Right atrium auricular region (tissue), 2 donors: ENCODE data around the gene DPYSL3. TPM values are rescaled to one million over a fixed set of nuclear protein-coding genes. Genes with fewer than 3 reads are reported as not detected.
A peak's percentile ranks its signal among the peaks of the same experiment; 100 is the strongest.

Source experiments
- DNase-seq: peaks from one replicate; pipeline ENCODE4 v3.0.0-alpha.2; 2019; ENCODE audit warnings: low spot score
- H3K27ac ChIP-seq, 2 donors: fragments of 200-600 bp; sonication (generic); 1 replicate in 1 of 2; 2 replicates in 1 of 2; pipeline ENCODE4 v1.5.1; 2016 to 2019
- H3K27me3 ChIP-seq, 2 donors: fragments of 200-600 bp; sonication (generic); one replicate each; pipeline versions ENCODE4 v1.5.1 to v1.6.0; 2017 to 2019
- H3K36me3 ChIP-seq: fragments of 200-600 bp; sonication (generic); one replicate; pipeline ENCODE4 v1.5.1; 2016
- H3K4me1 ChIP-seq, 2 donors: fragments of 200-600 bp; sonication (generic); one replicate each; pipeline versions ENCODE4 v1.5.1 to v1.6.0; 2017 to 2019
- H3K4me3 ChIP-seq, 2 donors: fragments of 200-600 bp; sonication (generic); 1 replicate in 1 of 2; 2 replicates in 1 of 2; pipeline ENCODE4 v1.5.1; 2017 to 2019; ENCODE audit warnings: mild to moderate bottlenecking in 1 of 2, moderate library complexity in 1 of 2
- H3K9me3 ChIP-seq, 2 donors: fragments of 200-600 bp; sonication (generic); one replicate each; pipeline ENCODE4 v1.5.1; 2019
- total RNA-seq, 2 donors: library from RNA; depleted of rRNA; stranded (reverse); fragments of >200 nt; gene quantifications; one replicate each; pipeline ENCODE4 v1.1.0, GENCODE V29; 2016
- TF ChIP-seq, protein P1 (sequence below), 2 donors: fragments of 200-600 bp; sonication (generic); IDR thresholded peaks; one replicate each; pipeline ENCODE4 v1.5.1; 2019; ENCODE audit warnings: antibody characterized with exemption in 2 of 2

DPYSL3 gene
- total RNA-seq, 2 donors from 2014 or later: 45.3 to 56.2 TPM

DNA sequence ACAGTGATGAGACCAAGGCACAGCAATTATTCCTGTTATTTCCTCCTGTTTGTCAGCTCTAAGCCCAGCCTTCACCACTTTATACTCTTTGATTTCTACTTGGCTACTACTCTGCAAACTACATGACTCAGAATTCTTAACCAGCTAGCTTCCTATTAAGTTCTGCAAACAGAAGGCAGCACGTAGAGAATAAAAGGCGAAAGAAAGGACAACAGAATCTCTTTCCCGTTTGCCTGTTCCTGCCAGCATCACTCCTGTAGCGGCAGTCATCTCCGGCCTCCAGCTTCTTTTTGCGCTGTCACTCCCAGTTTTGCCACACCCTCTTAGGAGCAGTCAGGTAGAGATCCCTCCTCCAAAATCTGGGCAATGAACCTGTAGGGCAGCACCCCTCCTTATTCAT lies 29.9 kb downstream of the DPYSL3 start:
- Histone ChIP-seq H3K27ac (peak overlapping the region; percentile 28 to 37), H3K4me3 (no peak overlapping the region), H3K4me1 (peaks cover 0 to 38% of the 10 kb centered on the region in 2 donors), H3K36me3 (no peaks in the 10 kb centered on the region), H3K27me3 (no peaks in the 10 kb centered on the region), H3K9me3 (peaks cover 0 to 7% of the 10 kb centered on the region in 2 donors)
- DNase-seq: no peak
- TF ChIP-seq, protein P1, sequence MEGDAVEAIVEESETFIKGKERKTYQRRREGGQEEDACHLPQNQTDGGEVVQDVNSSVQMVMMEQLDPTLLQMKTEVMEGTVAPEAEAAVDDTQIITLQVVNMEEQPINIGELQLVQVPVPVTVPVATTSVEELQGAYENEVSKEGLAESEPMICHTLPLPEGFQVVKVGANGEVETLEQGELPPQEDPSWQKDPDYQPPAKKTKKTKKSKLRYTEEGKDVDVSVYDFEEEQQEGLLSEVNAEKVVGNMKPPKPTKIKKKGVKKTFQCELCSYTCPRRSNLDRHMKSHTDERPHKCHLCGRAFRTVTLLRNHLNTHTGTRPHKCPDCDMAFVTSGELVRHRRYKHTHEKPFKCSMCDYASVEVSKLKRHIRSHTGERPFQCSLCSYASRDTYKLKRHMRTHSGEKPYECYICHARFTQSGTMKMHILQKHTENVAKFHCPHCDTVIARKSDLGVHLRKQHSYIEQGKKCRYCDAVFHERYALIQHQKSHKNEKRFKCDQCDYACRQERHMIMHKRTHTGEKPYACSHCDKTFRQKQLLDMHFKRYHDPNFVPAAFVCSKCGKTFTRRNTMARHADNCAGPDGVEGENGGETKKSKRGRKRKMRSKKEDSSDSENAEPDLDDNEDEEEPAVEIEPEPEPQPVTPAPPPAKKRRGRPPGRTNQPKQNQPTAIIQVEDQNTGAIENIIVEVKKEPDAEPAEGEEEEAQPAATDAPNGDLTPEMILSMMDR (IDR thresholded peaks at IDR 0.05): no peak

DNA sequence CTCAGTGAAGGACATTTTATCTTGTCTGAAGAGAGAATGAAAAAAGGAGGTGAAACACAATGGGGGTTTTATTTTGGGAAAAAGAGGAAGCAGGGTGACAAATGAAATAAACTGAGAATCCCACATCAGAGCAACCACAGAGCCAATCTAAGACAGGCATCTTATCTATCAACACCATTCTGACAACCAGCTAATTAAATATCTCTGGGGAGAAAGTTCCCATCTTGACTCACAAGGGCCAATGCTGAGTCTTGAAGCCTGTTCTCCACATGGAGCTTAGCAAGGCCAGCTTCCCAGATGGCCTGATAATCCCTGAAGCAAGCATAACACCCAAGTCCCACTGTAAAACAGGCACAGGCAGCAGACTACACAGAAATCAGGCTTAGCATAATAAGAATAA lies 30.4 kb downstream of the DPYSL3 start:
- Histone ChIP-seq H3K4me3 (no peak overlapping the region), H3K27ac (no peak overlapping the region), H3K27me3 (no peaks in the 10 kb centered on the region), H3K36me3 (no peaks in the 10 kb centered on the region), H3K9me3 (peaks cover 0 to 7% of the 10 kb centered on the region in 2 donors), H3K4me1 (peaks cover 0 to 33% of the 10 kb centered on the region in 2 donors)
- DNase-seq: no peak
- TF ChIP-seq, protein P1 (IDR thresholded peaks at IDR 0.05): no peak

DNA sequence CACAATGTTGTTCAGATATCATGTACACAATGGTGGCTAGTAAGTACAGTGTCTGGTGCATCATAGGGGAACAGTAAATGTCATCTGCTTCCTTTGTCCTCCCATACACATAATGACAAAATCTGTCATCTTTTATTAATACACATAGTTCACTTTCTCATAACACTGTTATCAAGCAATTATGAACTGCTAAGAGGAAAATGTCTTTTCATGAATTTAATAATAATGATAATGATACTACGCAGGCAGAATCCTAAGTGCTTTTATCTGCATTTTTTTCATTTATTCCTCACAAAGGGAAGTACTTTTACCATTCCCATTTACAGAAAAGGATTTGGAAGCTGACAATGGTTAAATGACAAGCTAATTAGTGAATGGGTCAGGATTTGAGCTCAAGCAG lies 35.7 kb downstream of the DPYSL3 start:
- Histone ChIP-seq H3K27me3 (no peaks in the 10 kb centered on the region), H3K4me3 (no peak overlapping the region), H3K9me3 (no peaks in the 10 kb centered on the region), H3K4me1 (peaks cover 0 to 6% of the 10 kb centered on the region in 2 donors), H3K36me3 (no peaks in the 10 kb centered on the region), H3K27ac (no peak overlapping the region)
- TF ChIP-seq, protein P1 (IDR thresholded peaks at IDR 0.05): no peak
- DNase-seq: no peak

DNA sequence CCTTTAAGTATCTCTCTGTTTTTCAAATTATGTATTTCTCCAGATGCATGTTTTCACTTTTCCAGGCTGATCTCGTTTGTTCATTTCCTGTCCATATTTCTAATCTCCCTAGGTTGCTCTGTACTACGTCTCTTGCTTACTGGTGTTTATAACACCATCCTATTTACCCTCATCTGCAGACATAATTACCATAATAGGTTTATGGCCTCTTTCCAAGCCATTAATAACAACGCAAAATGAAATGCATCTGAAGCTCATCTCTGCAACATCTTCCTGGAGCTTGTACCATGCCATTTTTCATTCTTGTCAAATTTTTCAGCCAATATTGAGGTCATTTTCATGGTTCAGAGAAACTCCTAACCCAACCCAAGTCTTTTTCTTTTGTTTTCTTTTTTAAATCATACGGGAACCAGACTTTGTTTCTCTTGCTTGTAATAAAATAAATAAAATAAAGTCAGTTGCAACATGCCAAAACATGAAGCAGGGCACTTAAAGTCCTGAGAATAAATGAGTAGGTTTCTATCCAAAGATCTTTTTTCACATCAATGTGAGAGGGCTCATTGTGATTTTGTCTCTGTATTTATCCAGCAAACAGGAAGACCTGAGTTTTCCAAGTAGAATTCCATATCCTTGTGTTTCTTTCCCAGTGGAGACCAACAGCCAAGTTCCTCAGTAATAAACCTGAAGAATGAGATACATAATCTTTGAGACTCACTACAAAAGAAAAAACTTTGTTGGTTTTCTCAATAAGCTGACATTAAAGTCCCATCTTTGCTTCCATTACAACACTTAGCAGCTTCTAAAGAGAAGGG lies 37.0 kb downstream of the DPYSL3 start:
- Histone ChIP-seq H3K9me3 (no peaks in the 10 kb centered on the region), H3K4me3 (no peak overlapping the region), H3K36me3 (no peaks in the 10 kb centered on the region), H3K27me3 (no peaks in the 10 kb centered on the region), H3K4me1 (peaks cover 0 to 6% of the 10 kb centered on the region in 2 donors), H3K27ac (peak overlapping the region; percentile 22 to 52)
- no peak for DNase-seq
- TF ChIP-seq, protein P1 (IDR thresholded peaks at IDR 0.05): no peak

DNA sequence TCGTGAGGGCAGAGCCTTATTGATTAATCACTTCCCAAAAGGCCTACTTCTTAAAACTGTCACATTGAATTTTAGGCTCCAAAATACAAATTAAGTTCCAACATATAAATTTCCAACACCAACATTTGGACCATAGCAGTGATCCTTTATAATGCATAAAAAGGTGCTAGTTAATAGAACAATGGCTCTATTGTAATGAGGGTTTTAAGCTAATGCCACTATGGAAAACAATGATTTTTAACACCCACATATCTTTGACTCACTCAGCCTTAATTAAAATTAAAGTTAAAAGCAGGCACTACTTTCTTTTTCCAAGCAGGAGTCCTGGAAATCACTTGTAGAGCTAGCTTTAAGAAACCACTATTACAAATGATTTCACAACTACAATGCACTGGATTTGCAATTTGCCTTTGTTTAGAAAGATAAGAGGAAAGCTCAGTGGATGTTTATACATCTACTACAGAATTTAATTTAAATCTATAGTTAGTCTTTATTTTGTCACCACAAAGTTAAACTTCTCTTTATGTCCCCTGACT lies 41.8 kb downstream of the DPYSL3 start:
- no peak overlapping the region for H3K27ac ChIP-seq
- H3K9me3 ChIP-seq: no peaks in the 10 kb centered on the region
- TF ChIP-seq, protein P1 (IDR thresholded peaks at IDR 0.05): no peak
- no peak overlapping the region for H3K4me3 ChIP-seq
- DNase-seq: no peak
- H3K27me3 ChIP-seq: no peaks in the 10 kb centered on the region
- H3K4me1 ChIP-seq: peaks cover 0 to 20% of the 10 kb centered on the region in 2 donors
- H3K36me3 ChIP-seq: no peaks in the 10 kb centered on the region
